HepG2 (cell line): ENCODE results near the gene DLG5.

Experiments
- CHCHD3 ChIP-seq: sonication (generic); formaldehyde crosslinking; IDR thresholded peaks from 2 replicates; pipeline ENCODE4 v1.8.0; 2022; ENCODE audit warnings: mild to moderate bottlenecking, missing genetic modification reagents, moderate library complexity
- EP300 ChIP-seq, 3 experiments: sonication (generic) in 1 of 3; formaldehyde crosslinking in 1 of 3; IDR thresholded peaks; 2 replicates each; pipeline versions ENCODE4 v1.5.1 to v1.6.1; 2011 to 2020; ENCODE audit warnings: low read depth in 2 of 3, low read length in 2 of 3, borderline replicate concordance in 1 of 3, improper control_type of control experiment in 1 of 3, mild to moderate bottlenecking in 1 of 3, missing genetic modification reagents in 1 of 3, moderate library complexity in 1 of 3
- KLF13 ChIP-seq: sonication (generic); formaldehyde crosslinking; IDR thresholded peaks from 2 replicates; pipeline ENCODE4 v1.4.0; 2020; ENCODE audit warnings: mild to moderate bottlenecking, missing genetic modification reagents
- MAFF ChIP-seq: IDR thresholded peaks from 2 replicates; pipeline ENCODE4 v1.6.1; 2011; ENCODE audit warnings: low read depth, low read length, improper control_type of control experiment
- MTF2 ChIP-seq: sonication (generic); formaldehyde crosslinking; IDR thresholded peaks from 2 replicates; pipeline ENCODE4 v1.5.0; 2020; ENCODE audit warnings: missing genetic modification reagents, borderline replicate concordance
- NFYB ChIP-seq: sonication (generic); formaldehyde crosslinking; IDR thresholded peaks from 2 replicates; pipeline ENCODE4 v1.4.0; 2020; ENCODE audit warnings: missing genetic modification reagents
- PPARG ChIP-seq: conservative IDR thresholded peaks from 2 replicates; pipeline ENCODE4 v1.6.1; 2016; ENCODE audit warnings: missing biosample characterization, missing genetic modification reagents
- RFX1 ChIP-seq: fragments of 450-650 bp; IDR thresholded peaks from 2 replicates; pipeline ENCODE4 v1.6.1; 2017
- ZNF20 ChIP-seq: sonication (generic); formaldehyde crosslinking; IDR thresholded peaks from 2 replicates; pipeline ENCODE4 v1.4.0; 2020; ENCODE audit warnings: mild to moderate bottlenecking, moderate library complexity, missing genetic modification reagents
- TF ChIP-seq, protein P1 (sequence below): sonication (generic); formaldehyde crosslinking; IDR thresholded peaks from 2 replicates; pipeline ENCODE4 v1.5.0; 2020; ENCODE audit warnings: mild to moderate bottlenecking, missing genetic modification reagents, moderate library complexity
- TF ChIP-seq, protein P2 (sequence below), 2 experiments: sonication (generic) in 1 of 2; formaldehyde crosslinking in 1 of 2; IDR thresholded peaks; 2 replicates each; pipeline versions ENCODE4 v1.4.0 to v1.6.1; 2018 to 2020; ENCODE audit warnings: missing genetic modification reagents in 2 of 2, borderline replicate concordance in 1 of 2, low read depth in 1 of 2, mild to moderate bottlenecking in 1 of 2, missing biosample characterization in 1 of 2
- TF ChIP-seq, protein P3 (sequence below): sonication (generic); formaldehyde crosslinking; IDR thresholded peaks from 2 replicates; pipeline ENCODE4 v1.4.0; 2020; ENCODE audit warnings: missing genetic modification reagents

DNA sequence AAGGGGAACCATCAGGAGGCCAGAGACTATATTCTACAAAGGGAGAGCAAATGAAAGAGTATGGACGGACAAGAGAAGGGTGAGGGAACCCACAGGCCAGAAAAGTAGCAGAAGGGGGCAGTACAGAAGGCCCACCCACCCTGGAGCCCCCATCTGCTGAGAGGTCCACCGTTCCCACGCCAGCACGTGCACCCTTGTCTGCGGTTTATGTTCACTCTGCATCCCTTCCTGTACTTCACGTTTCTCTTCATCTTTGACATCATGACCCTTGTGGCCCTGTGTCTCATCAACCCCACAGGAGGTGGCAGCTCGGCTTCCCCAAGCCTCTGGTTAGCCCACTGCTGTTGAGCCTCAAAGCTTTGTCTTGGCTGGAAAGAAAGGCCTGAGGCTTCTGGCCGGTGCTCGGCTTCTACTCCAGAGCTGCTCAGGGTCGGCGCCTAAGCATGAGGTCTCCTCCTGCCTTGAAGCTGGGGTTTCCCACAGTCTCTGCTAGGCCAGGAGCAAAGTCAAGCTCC is 138.0 kb downstream of the DLG5 start:
- TF ChIP-seq, protein P1, sequence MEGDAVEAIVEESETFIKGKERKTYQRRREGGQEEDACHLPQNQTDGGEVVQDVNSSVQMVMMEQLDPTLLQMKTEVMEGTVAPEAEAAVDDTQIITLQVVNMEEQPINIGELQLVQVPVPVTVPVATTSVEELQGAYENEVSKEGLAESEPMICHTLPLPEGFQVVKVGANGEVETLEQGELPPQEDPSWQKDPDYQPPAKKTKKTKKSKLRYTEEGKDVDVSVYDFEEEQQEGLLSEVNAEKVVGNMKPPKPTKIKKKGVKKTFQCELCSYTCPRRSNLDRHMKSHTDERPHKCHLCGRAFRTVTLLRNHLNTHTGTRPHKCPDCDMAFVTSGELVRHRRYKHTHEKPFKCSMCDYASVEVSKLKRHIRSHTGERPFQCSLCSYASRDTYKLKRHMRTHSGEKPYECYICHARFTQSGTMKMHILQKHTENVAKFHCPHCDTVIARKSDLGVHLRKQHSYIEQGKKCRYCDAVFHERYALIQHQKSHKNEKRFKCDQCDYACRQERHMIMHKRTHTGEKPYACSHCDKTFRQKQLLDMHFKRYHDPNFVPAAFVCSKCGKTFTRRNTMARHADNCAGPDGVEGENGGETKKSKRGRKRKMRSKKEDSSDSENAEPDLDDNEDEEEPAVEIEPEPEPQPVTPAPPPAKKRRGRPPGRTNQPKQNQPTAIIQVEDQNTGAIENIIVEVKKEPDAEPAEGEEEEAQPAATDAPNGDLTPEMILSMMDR = no peak
- TF ChIP-seq KLF13 (CRISPR knock-in tag) (no peak), PPARG (CRISPR knock-in tag) (no peak), CHCHD3 (CRISPR knock-in tag) (no peak), RFX1 (no peak), NFYB (CRISPR knock-in tag) (no peak), ZNF20 (CRISPR knock-in tag) (no peak), EP300 (IDR thresholded peaks at IDR 0.05; ENCODE audit: low read depth in 2 of 2, low read length in 2 of 2) (no peak), EP300 (CRISPR knock-in tag; IDR thresholded peaks at IDR 0.05; ENCODE audit: borderline replicate concordance) (no peak), MTF2 (CRISPR knock-in tag) (no peak), MAFF (no peak)
- TF ChIP-seq, protein P2, sequence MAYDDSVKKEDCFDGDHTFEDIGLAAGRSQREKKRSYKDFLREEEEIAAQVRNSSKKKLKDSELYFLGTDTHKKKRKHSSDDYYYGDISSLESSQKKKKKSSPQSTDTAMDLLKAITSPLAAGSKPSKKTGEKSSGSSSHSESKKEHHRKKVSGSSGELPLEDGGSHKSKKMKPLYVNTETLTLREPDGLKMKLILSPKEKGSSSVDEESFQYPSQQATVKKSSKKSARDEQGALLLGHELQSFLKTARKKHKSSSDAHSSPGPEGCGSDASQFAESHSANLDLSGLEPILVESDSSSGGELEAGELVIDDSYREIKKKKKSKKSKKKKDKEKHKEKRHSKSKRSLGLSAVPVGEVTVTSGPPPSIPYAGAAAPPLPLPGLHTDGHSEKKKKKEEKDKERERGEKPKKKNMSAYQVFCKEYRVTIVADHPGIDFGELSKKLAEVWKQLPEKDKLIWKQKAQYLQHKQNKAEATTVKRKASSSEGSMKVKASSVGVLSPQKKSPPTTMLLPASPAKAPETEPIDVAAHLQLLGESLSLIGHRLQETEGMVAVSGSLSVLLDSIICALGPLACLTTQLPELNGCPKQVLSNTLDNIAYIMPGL (CRISPR knock-in tag; IDR thresholded peaks at IDR 0.05; ENCODE audit: borderline replicate concordance in 1 of 2, low read depth in 1 of 2) = no peak
- TF ChIP-seq, protein P3, sequence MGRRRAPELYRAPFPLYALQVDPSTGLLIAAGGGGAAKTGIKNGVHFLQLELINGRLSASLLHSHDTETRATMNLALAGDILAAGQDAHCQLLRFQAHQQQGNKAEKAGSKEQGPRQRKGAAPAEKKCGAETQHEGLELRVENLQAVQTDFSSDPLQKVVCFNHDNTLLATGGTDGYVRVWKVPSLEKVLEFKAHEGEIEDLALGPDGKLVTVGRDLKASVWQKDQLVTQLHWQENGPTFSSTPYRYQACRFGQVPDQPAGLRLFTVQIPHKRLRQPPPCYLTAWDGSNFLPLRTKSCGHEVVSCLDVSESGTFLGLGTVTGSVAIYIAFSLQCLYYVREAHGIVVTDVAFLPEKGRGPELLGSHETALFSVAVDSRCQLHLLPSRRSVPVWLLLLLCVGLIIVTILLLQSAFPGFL (CRISPR knock-in tag) = no peak
